ENCODE measurements around the gene TMOD2. TPM values are rescaled to one million over a fixed set of nuclear protein-coding genes. Genes with fewer than 3 reads are reported as not detected.

The TMOD2 gene
- total RNA-seq = 6.0 and 9.8 TPM in 2 replicates

DNA sequence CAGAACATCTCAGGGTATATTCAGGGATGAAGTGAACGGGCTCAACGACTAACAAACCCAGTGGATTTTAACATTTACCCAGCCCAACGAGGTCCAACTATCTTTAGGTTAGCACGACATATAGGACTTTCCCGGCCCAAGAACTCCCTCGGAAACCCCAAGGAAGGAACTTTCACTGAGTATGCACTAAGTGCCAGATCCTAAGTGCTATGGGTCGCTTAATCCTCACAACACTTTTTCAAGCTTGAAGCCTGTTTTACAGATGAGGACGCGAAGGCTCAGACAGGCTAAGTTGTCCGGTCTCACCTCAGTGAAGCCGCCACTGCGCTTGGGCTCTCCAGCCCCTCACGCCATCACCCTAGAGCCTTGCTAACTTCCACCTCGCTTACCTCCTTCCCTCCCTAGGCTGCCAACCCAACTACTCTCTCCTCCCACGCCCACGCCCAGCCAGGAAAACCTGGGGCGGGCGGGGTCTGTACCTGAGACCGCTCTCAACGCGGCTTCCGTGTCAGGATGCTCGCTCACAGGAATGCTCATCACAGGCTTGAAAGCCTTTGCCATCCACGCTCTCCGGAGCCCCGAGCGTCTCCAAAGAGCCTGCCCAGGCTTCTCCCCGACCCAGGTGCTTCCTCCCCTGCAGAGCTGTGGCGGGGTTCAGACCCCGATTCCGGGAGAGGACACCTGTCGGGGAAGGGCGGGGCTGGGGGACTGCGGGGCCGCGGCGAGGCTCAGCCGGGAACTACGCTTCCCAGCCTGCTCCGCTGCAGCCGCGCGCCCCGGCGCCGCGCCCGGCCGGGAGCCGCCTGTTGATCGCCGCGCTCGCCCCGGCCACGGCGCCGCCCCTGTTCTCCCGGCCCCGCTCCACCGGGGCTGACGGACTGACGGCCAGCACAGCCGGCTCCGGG is at the start of gene TMOD2:
TMOD2 (plus strand) TSS at position 806 of the 905 bp plus-strand sequence. CDS start 14,845 bp downstream, outside the sequence.

DNA sequence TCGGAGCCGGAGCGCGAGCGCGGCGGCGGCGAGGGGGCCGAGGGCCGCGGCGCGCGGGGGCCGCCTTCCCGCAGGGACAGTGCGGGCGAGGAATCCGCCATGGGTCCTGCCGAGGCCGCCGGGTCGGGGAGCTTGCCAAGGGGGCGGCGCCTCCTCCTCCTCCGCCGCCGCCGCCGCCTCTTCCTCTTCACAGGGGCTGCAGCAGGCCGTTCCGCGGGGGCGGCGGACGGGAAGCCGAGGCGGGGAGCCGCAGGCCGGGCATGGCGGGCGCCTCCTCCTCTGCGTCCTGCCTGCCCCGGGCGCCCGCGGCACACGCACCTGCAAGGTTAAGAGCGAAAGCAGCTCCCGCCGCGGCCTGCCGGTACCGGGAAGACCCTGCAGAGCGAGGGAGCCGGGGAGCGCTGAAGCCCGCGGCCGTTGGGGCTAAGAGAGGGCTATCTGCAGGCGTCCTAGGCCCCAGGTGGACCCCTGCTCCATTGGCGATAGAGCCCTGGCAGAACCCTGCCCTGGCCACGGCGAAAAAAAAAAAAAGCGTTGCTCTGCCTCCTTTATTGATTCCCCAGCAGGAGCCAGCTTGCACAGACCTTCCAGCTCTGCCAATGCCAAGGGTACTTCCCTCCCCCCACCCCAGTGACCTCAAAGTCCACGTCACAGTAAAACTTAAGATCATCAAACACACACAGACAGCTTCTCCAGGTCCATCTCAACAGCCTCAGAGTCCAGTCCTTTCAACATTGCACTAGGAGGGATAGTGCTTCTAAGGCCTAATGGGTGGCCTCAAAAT is 13.7 kb upstream of the TMOD2 start, which contains the start of gene LYSMD2:
LYSMD2 (minus strand) TSS at position 134 of the 784 bp plus-strand sequence; CDS start at position 101, 33 bp downstream.

DNA sequence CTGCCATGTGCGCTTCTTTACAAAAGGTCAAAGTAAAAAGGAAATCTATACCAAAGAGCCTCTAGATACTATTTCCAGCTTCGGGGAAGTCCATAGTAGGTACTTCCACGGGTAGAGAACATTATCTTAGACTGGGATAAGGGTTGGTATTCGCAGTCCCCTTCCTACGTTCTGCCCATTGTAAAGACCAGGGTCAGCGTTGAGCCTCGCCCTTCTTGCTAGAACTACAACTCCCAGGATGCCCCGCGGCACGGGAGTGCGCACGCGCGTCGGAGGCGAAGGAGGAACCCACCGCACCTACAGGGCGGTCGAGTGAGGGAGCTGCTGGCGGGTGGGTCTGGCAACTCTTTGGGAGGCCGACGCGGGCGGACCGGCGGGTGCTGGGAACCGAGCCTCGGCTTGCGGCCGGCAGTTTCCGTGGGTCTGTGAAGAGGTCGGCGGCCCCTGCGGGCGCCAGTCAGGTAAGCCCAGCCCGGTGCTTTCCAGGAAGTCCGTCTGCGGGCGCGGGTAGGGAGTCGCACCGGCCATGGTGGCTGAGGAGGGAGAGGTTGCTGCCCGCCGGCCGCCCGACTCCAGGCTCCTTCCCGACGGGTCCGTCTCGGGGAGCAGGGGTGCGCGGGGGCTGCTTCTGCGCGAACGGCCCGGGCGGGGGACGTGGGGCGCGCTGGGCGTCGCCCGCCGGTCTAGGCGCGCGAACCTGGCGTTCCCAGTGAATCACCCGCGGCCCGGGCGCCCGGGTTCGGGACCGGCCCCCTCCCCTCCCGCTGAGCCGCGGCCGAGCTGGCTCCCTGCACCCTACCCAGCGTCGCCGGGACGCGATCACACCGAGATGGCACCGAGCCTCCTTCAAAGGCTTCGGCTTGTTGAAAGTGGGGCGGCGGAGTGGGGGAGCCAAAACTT is 78.2 kb downstream of the TMOD2 start, which contains the start of gene TMOD3:
TMOD3 (plus strand) TSS at position 278 of the 900 bp plus-strand sequence. CDS start 33,232 bp downstream, outside the sequence.

Small RNAs within 50 kb of the gene (small RNA-seq; reads per million reads assigned to genes)
- gene AC090971.5 = not detected
- not detected for gene RF00017

Other genes with a start within 250 kb of the TMOD2 start
- gene DMXL2, start 128.8 kb upstream of the TMOD2 start, total RNA-seq = 20.3 and 29.9 TPM in 2 replicates
- gene SCG3, start 70.1 kb upstream of the TMOD2 start, total RNA-seq = not detected in 2 replicates
- 13.0 and 17.8 TPM in 2 replicates for gene LYSMD2, start 13.9 kb upstream of the TMOD2 start, total RNA-seq
- gene TMOD3, start 78.1 kb downstream of the TMOD2 start, total RNA-seq = 104 and 114 TPM in 2 replicates
- 30.7 and 39.0 TPM in 2 replicates for gene LEO1, start 220.2 kb downstream of the TMOD2 start, total RNA-seq